ENCODE results near the gene LEUTX.
"Not testable (repeated sequence)": the region's sequence is repeated elsewhere in the genome, so short reads cannot be mapped to it uniquely, and the experiment has no call there.

LEUTX gene, protein sequence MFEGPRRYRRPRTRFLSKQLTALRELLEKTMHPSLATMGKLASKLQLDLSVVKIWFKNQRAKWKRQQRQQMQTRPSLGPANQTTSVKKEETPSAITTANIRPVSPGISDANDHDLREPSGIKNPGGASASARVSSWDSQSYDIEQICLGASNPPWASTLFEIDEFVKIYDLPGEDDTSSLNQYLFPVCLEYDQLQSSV

GRCh38 chr19:39778763-39779162 lies at the start of gene LEUTX:
Gene LEUTX (plus strand): TSS chr19:39778854. CDS start chr19:39778921, 67 bp downstream.
- DNase-seq (ENCODE audit: low spot score), result no peak

DNA sequence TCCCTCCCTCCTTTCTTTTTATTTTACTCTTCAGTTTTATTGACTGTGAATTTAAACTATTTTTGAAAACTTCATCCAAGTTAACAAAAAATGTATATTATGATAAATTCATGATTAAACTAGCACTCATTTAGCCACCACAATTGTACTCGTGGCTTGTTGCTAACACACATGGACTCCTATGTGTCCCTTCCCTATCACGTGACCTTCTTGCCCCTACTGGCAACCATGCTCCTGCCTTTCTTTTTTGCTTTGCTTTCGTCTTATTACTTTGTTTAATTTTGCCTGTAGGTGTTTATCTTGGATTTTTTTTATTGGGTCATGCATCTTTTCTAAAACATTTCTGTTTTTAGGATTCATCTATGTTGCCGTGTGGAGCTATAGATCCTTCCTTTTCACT lies 49.1 kb upstream of the LEUTX start:
- no peak for DNase-seq (ENCODE audit: low spot score)

DNA sequence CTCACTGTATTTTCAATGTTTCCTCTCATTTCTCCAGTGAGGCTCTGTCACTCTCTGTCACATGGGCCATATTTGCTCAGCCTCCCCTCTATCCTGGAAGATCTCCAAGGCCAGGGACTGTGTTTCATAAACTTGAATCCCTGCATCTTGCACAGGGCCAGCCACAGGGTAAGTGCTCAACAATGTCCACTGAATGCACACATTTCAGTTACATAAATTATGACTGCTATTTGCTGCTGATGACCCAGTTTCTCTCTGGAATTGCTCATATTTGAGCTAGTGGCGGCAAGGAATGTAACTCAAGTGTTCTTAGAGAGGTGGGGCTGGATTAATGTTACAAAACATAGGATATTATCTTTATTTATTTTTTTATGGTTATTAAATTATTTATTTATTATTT lies 47.0 kb upstream of the LEUTX start:
- no peak for DNase-seq (ENCODE audit: low spot score)

GRCh38 chr19:39733841-39734240 lies 44.8 kb upstream of the LEUTX start:
- DNase-seq (ENCODE audit: low spot score), result no peak

DNA sequence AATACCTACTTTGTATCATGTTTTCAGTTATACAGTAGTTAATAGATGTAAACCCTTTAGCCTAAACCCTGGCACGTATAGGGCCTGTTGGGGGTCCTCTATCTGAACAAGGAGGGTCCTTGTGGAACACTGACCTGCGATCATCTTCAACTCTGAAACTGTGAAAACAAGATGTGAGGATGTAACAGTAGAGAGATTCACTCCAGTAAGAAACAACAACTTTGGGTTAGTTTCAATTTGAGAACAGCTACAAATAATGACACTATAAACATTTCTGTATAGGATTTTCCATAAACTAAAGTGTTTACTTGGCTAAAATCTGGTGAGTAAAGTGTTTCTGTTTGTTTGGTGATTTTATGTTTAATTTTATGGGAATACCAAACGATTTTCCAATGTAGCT lies 43.0 kb upstream of the LEUTX start:
- DNase-seq (ENCODE audit: low spot score), result no peak

DNA sequence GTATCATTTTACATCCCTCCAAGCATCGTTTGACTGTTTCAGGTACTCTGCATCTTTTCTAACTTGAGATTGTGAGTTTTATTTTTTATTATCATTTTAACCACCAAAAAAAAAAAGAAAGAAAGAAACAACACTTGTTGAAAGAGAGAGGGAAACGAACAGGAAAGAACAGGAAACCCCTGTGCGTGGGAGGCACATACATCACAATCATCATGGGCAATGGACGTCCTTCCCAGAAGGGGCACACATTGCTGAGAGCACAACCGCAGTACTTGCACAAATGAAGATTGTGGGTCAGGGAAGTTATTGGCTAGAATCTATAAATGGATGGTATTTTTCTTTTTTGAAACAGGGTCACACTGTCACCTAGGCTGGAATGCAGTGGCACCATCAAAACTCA lies 42.6 kb upstream of the LEUTX start:
- no peak for DNase-seq (ENCODE audit: low spot score)

GRCh38 chr19:39737351-39737750 lies 41.3 kb upstream of the LEUTX start:
- no peak for DNase-seq (ENCODE audit: low spot score)

- DNase-seq (ENCODE audit: low spot score), result no peak
Measured at GRCh38 chr19:39737891-39738290, 40.8 kb upstream of the LEUTX start, which contains the start of gene CLC. Gene CLC (minus strand): TSS chr19:39738029. CDS start chr19:39737952, 77 bp downstream.

GRCh38 chr19:39738814-39739213 lies 39.8 kb upstream of the LEUTX start:
- DNase-seq (ENCODE audit: low spot score), result no peak

GRCh38 chr19:39740395-39740794 lies 38.3 kb upstream of the LEUTX start:
- no peak for DNase-seq (ENCODE audit: low spot score)

GRCh38 chr19:39745643-39746042 lies 33.0 kb upstream of the LEUTX start:
- no peak for DNase-seq (ENCODE audit: low spot score)

GRCh38 chr19:39746836-39747529 lies 31.7 kb upstream of the LEUTX start:
- no peak for DNase-seq (ENCODE audit: low spot score)

DNA sequence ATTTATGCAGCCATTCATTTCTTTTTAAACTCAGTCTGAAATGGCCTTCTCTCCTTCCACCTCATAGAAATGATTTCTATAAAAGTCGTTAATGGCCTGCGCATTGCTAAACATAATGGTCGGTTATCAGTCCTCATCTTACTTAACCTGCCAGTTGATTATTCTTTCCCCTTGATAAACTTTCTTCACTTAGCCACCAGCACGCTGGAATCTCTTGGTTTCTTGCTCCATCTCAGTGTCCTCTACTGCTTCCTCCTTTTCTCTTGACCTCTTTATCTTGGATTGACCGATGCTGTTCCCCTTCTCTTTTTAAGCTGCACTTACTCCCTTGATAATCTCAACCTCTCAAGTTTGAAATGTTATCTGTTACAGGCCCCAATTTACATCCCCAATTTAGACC lies 28.7 kb upstream of the LEUTX start:
- no peak for DNase-seq (ENCODE audit: low spot score)

GRCh38 chr19:39752390-39752789 lies 26.3 kb upstream of the LEUTX start:
- no peak for DNase-seq (ENCODE audit: low spot score)

DNA sequence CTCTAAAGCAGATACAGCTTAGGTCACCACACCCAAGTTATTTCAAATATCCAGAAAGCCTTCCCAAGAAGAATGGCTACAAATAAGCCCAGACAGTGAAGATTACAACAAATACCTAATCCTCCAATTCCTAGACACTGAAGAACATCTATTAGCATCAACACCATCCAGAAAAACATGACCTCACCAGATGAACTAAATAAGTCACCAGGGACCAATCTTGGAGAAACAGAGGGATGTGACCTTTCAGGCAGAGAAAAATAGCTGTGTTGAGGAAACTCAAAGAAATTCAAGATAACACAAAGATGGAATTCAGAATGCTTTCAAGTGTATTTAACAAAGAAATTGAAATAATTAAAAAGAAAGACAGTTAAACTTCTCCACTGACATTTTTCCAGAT lies 25.9 kb upstream of the LEUTX start:
- DNase-seq (ENCODE audit: low spot score), result no peak

GRCh38 chr19:39754544-39754943 lies 24.1 kb upstream of the LEUTX start:
- DNase-seq (ENCODE audit: low spot score), result no peak

- DNase-seq (ENCODE audit: low spot score), result no peak
Measured at GRCh38 chr19:39754971-39755370, 23.7 kb upstream of the LEUTX start.

GRCh38 chr19:39759457-39760184 lies 19.0 kb upstream of the LEUTX start:
- DNase-seq (ENCODE audit: low spot score), result no peak

DNA sequence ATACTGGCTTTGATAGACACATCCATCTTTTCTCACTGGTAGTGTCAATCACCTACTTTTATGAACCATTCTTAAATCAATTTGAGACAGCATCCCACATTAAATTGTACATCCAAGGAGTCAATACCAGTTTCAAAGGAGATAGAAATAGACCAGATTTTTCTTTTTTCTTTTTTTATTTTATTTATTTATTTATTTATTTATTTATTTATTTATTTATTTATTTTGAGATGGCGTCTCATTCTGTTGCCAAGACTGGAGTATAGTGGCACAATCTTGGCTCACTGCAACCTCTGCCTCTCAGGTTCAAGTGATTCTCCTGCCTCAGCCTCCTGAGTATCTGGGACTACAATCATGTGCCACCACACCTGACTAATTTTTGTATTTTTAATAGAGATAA lies 16.8 kb upstream of the LEUTX start:
- not testable (repeated sequence) for DNase-seq (ENCODE audit: low spot score)

DNA sequence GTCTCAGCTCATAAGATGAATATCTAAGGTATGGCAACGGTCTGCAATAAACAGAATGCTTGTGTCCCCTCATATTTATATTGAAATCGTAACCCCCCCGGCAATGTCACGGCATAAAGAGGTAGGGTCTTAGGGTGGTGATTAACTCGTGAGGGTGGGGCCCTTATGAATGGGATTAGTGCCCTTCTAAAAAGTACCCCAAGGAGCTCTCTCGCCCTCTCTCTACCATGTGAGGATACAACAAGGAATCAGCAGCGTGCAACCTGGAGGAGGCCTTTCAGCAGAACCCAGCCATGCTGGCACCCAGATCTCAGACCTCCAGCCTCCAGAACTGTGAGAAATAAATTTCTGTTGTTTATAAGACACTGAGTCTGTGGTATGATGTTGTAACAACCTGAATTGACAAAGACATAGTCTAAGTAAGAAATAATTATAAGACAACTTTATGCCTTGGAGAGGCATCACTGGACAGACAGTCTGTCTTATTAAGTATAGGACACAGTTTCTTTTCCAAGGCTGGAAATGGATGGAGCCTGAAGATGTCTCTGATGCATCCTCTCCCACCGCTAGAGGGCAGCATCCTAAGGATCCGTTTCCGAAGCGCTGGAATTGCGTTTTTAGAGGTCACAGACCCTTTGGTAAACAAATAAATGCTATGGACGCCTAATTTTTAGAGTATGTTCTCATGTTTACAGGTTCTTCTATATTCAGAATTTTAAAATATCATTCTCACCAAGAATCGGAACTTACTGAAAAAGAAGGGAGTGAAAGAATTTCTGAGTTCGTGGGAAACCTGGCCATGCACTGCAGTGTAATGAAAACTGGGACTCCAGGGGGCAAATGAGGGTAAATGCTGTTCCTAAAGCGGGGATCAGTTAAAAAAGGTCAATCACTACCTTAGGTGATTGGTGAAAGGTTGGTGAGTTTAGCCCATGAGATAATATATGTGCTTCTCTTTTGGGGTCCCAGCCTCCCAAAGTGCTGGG lies 13.3 kb upstream of the LEUTX start:
- peak; percentile 48 for DNase-seq (ENCODE audit: low spot score)

DNA sequence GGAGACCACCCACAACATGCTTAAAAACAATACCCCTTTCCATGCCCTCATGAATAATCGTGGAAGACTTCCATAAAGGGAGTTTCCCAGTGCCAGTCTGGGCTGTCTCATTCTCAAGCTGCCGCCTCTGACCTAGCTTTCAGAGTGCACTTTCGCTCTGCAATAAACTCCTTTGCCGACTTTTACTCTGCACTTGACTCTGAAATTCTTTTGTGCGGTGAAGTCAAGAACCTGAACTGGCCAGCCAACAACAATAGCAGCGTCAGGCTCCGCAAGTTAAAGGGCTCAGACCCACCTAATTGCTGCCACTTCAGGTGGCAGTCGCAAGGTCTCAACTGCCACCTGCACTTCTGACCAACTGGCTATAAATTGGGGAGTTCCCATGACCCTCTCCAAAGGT lies 10.3 kb upstream of the LEUTX start:
- DNase-seq (ENCODE audit: low spot score), result no peak

GRCh38 chr19:39768786-39769185 lies 9.9 kb upstream of the LEUTX start:
- no peak for DNase-seq (ENCODE audit: low spot score)
